Breast epithelium (tissue), 4 donors: ENCODE results near the gene NEDD1. TPM values are rescaled to one million over a fixed set of nuclear protein-coding genes. Genes with fewer than 3 reads are reported as not detected.

Experiments
- DNase-seq, 2 donors: peaks; one replicate each; pipeline ENCODE4 v3.0.0-alpha.2; 2019; ENCODE audit warnings: low spot score in 2 of 2
- H3K27ac ChIP-seq, 2 donors: fragments of 200-600 bp; sonication (generic) in 1 of 2; one replicate each; pipeline ENCODE4 v1.5.1; 2016 to 2019; ENCODE audit warnings: mild to moderate bottlenecking in 1 of 2
- H3K27me3 ChIP-seq, 2 donors: fragments of 200-600 bp; sonication (generic) in 1 of 2; one replicate each; pipeline versions ENCODE4 v1.5.1 to v1.6.0; 2017 to 2019; ENCODE audit warnings: control low read depth in 1 of 2, mild to moderate bottlenecking in 1 of 2
- H3K36me3 ChIP-seq: fragments of 200-600 bp; one replicate; pipeline ENCODE4 v1.5.1; 2019
- H3K4me1 ChIP-seq, 2 donors: fragments of 200-600 bp; sonication (generic); one replicate each; pipeline ENCODE4 v1.5.1; 2016 to 2019; ENCODE audit warnings: control low read depth in 1 of 2
- H3K4me3 ChIP-seq, 3 donors: fragments of 200-600 bp; sonication (generic); 1 replicate in 2 of 3; 2 replicates in 1 of 3; pipeline ENCODE4 v1.5.1; 2016 to 2019; ENCODE audit warnings: mild to moderate bottlenecking in 3 of 3, moderate library complexity in 2 of 3
- H3K9me3 ChIP-seq, 2 donors: fragments of 200-600 bp; sonication (generic) in 1 of 2; one replicate each; pipeline ENCODE4 v1.5.1; 2016 to 2019; ENCODE audit warnings: control low read depth in 1 of 2
- POLR2A ChIP-seq: fragments of 450-650 bp; IDR thresholded peaks from one replicate; pipeline ENCODE4 v1.6.1; 2016; ENCODE audit warnings: antibody characterized with exemption, mild to moderate bottlenecking, moderate library complexity
- POLR2AphosphoS5 ChIP-seq, 3 donors: sonication (generic); formaldehyde crosslinking; IDR thresholded peaks; one replicate each; pipeline ENCODE4 v1.6.1; 2017; ENCODE audit warnings: antibody characterized with exemption in 3 of 3
- intact Hi-C: fragments of 100-400 bp; cut with DNase I; formaldehyde crosslinking; loops from one replicate; pipeline ENCODE4 v1.15.1; 2023; ENCODE audit warnings: low total_unique reads
- total RNA-seq, 3 donors: library from RNA; depleted of rRNA; stranded (reverse); fragments of >200 nt; gene quantifications; one replicate each; pipeline ENCODE4 v1.1.0, GENCODE V29; 2016
- TF ChIP-seq, protein P1 (sequence below), 3 donors: fragments of 450-650 bp; IDR thresholded peaks; one replicate each; pipeline ENCODE4 v1.5.1; 2016 to 2017; ENCODE audit warnings: antibody characterized with exemption in 3 of 3, mild to moderate bottlenecking in 3 of 3, moderate library complexity in 3 of 3

Gene NEDD1
- total RNA-seq, 3 donors from 2014 or later = 11.5 to 26.8 (median 19.0) TPM

DNA sequence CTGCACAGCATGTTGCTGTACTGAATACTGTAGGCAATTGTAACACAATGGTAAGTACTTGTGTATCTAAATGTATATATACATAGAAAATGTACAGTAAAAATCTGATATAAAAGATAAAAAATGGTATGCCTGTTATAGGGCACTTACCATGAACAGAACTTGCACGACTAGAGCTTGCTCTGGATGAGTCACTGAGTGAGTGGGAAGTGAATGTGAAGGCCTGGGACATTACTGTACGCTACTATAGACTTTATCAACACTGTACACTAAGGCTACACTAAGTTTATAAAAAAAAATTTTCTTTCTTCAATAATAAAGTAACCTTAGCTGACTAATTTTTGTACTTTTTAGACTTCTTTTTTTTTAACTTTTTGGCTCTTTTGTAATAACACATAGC lies 24.2 kb upstream of the NEDD1 start:
- Histone ChIP-seq H3K27ac (no peak overlapping the region), H3K27me3 (no peaks in the 10 kb centered on the region), H3K4me1 (peaks cover 0 to 3% of the 10 kb centered on the region in 2 donors), H3K4me3 (no peak overlapping the region), H3K9me3 (peaks cover 0 to 10% of the 10 kb centered on the region in 2 donors), H3K36me3 (no peaks in the 10 kb centered on the region)
- TF ChIP-seq POLR2AphosphoS5 (IDR thresholded peaks at IDR 0.05) = no peak
- TF ChIP-seq, protein P1, sequence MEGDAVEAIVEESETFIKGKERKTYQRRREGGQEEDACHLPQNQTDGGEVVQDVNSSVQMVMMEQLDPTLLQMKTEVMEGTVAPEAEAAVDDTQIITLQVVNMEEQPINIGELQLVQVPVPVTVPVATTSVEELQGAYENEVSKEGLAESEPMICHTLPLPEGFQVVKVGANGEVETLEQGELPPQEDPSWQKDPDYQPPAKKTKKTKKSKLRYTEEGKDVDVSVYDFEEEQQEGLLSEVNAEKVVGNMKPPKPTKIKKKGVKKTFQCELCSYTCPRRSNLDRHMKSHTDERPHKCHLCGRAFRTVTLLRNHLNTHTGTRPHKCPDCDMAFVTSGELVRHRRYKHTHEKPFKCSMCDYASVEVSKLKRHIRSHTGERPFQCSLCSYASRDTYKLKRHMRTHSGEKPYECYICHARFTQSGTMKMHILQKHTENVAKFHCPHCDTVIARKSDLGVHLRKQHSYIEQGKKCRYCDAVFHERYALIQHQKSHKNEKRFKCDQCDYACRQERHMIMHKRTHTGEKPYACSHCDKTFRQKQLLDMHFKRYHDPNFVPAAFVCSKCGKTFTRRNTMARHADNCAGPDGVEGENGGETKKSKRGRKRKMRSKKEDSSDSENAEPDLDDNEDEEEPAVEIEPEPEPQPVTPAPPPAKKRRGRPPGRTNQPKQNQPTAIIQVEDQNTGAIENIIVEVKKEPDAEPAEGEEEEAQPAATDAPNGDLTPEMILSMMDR (IDR thresholded peaks at IDR 0.05) = no peak
- no peak for TF ChIP-seq POLR2A
- DNase-seq = no peak
- intact Hi-C loops = no loop called here

DNA sequence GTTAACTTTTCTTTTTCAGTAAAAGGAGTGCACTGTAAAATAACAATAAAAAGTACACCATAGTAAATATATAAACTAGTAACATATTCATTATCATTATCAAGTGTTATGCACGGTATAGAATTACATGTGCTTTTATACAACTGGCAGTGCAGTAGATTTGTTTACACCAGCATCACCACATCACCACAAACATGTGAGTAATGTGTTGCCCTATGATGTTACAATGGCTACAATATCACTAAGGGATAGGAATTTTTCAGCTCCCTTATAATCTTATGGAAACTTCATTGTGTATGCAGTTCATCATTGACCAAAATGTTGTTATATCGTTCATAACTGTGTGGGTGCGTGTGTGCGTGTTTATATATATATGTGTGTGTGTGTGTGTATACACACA lies 23.5 kb upstream of the NEDD1 start:
- Histone ChIP-seq H3K4me3 (no peak overlapping the region), H3K27ac (no peak overlapping the region), H3K4me1 (peaks cover 0 to 3% of the 10 kb centered on the region in 2 donors), H3K27me3 (no peaks in the 10 kb centered on the region), H3K9me3 (peaks cover 0 to 10% of the 10 kb centered on the region in 2 donors), H3K36me3 (no peaks in the 10 kb centered on the region)
- DNase-seq = no peak
- intact Hi-C loops = no loop called here
- no peak for TF ChIP-seq POLR2A
- TF ChIP-seq, protein P1 (IDR thresholded peaks at IDR 0.05) = no peak
- TF ChIP-seq POLR2AphosphoS5 (IDR thresholded peaks at IDR 0.05) = no peak

DNA sequence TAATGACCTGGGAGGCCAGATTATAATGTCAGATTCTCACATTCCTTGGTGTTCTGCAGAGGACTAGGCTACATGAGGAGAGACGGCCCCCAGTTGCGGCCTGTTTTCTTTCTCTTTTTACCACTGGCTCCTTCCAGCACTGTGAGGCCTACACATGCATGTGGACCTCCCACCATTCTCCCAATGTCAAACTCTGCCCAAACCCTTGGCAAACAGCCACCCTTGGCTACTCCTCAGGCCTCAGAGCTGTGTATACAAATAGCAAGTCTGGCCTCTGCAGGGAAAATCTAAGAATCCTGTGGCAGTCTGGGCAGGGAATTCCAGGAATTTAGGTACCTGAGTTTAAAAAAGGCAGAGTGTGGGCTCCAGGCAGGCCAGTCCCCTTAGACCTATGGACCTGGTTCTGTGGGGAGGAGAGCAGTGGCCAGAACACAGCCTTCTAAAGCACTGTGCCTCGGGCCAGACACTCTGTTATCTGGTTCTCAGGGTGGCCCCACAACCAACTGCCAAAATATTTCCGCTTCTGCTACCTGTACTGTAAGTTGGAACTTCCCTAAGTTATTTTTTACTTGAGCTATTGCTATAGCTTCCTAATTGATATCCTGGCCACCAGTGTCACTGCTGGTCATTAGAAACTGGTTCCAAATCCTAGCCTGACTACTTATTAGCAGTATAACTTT lies 19.9 kb upstream of the NEDD1 start:
- Histone ChIP-seq H3K4me1 (peaks cover 0 to 3% of the 10 kb centered on the region in 2 donors), H3K27ac (no peak overlapping the region), H3K4me3 (no peak overlapping the region), H3K36me3 (no peaks in the 10 kb centered on the region), H3K9me3 (peaks cover 0 to 4% of the 10 kb centered on the region in 2 donors), H3K27me3 (no peaks in the 10 kb centered on the region)
- intact Hi-C loops = no loop called here
- TF ChIP-seq POLR2AphosphoS5 (IDR thresholded peaks at IDR 0.05) (no peak), POLR2A (no peak)
- TF ChIP-seq, protein P1 (IDR thresholded peaks at IDR 0.05) = no peak
- no peak for DNase-seq

- no peak for TF ChIP-seq POLR2AphosphoS5 (IDR thresholded peaks at IDR 0.05)
- no peak for TF ChIP-seq POLR2A
- TF ChIP-seq, protein P1 (IDR thresholded peaks at IDR 0.05) = no peak
- no peak for DNase-seq
- Histone ChIP-seq H3K4me1 (peaks cover 0 to 3% of the 10 kb centered on the region in 2 donors), H3K4me3 (no peak overlapping the region), H3K9me3 (no peaks in the 10 kb centered on the region), H3K27ac (no peak overlapping the region), H3K36me3 (no peaks in the 10 kb centered on the region), H3K27me3 (no peaks in the 10 kb centered on the region)
- intact Hi-C loops = no loop called here
These were observed 17.7 kb upstream of the NEDD1 start for GRCh38 chr12:96889273-96889933.

- intact Hi-C loops = no loop called here
- Histone ChIP-seq H3K9me3 (no peaks in the 10 kb centered on the region), H3K27me3 (no peaks in the 10 kb centered on the region), H3K4me3 (no peak overlapping the region), H3K36me3 (no peaks in the 10 kb centered on the region), H3K27ac (no peak overlapping the region), H3K4me1 (peaks cover 0 to 3% of the 10 kb centered on the region in 2 donors)
- TF ChIP-seq, protein P1 (IDR thresholded peaks at IDR 0.05) = no peak
- TF ChIP-seq POLR2A = no peak
- no peak for TF ChIP-seq POLR2AphosphoS5 (IDR thresholded peaks at IDR 0.05)
- no peak for DNase-seq
These were observed 16.7 kb upstream of the NEDD1 start for GRCh38 chr12:96890331-96890730.
